Transverse colon (tissue), 4 donors: ENCODE results near the gene RBSN. TPM values are rescaled to one million over a fixed set of nuclear protein-coding genes. Genes with fewer than 3 reads are reported as not detected.

ENCODE experiments used
- DNase-seq: peaks from one replicate; pipeline ENCODE4 v3.0.0-alpha.2; 2019
- H3K27ac ChIP-seq, 4 donors: fragments of 200-600 bp; sonication (generic); 2 replicates each; pipeline ENCODE4 v1.5.1; 2016 to 2018; ENCODE audit warnings: inconsistent platforms in 4 of 4
- H3K27me3 ChIP-seq: fragments of 200-600 bp; sonication (generic); 2 replicates; pipeline ENCODE4 v1.5.1; 2017; ENCODE audit warnings: inconsistent platforms
- H3K36me3 ChIP-seq, 4 donors: fragments of 200-600 bp; sonication (generic); 2 replicates each; pipeline ENCODE4 v1.5.1; 2017 to 2019; ENCODE audit warnings: inconsistent platforms in 4 of 4
- H3K4me1 ChIP-seq, 4 donors: fragments of 200-600 bp; sonication (generic); 2 replicates each; pipeline ENCODE4 v1.5.1; 2017 to 2020; ENCODE audit warnings: inconsistent platforms in 4 of 4
- H3K4me3 ChIP-seq, 4 donors: fragments of 200-600 bp; sonication (generic); 1 replicate in 1 of 4; 2 replicates in 3 of 4; pipeline versions ENCODE4 v1.5.1 to v1.6.1; 2017 to 2019; ENCODE audit warnings: inconsistent platforms in 4 of 4
- H3K9me3 ChIP-seq, 2 donors: fragments of 200-600 bp; sonication (generic); 2 replicates each; pipeline ENCODE4 v1.5.1; 2017 to 2019; ENCODE audit warnings: inconsistent platforms in 2 of 2
- EP300 ChIP-seq: sonication (generic); formaldehyde crosslinking; IDR thresholded peaks from one replicate; pipeline ENCODE4 v1.6.1; 2017; ENCODE audit warnings: antibody characterized with exemption, low read depth
- POLR2A ChIP-seq: fragments of 450-650 bp; IDR thresholded peaks from one replicate; pipeline ENCODE4 v1.6.1; 2016; ENCODE audit warnings: antibody characterized with exemption, mild to moderate bottlenecking, moderate library complexity
- POLR2AphosphoS5 ChIP-seq, 3 donors: sonication (generic); formaldehyde crosslinking; IDR thresholded peaks; one replicate each; pipeline ENCODE4 v1.6.1; 2016; ENCODE audit warnings: antibody characterized with exemption in 3 of 3
- WGBS, 2 donors: methylation state at CpG; one replicate each; pipeline ENCODE4 v1.1.5; 2018; ENCODE audit warnings: low coverage in 1 of 2; 5-methylcytosine and 5-hydroxymethylcytosine counted together
- in situ Hi-C, 4 donors: fragments of 200-750 bp; cut with MboI; loops; one replicate each; pipeline versions ENCODE4 v1.15.0 to v1.15.1; 2017; ENCODE audit warnings: low sequenced_read_pairs in 3 of 4, low pct_ligation_motif_present in 1 of 4, low pct_unique_long_range_greater_than_20kb in 1 of 4
- intact Hi-C: fragments of 100-400 bp; cut with DNase I; formaldehyde crosslinking; loops from one replicate; pipeline ENCODE4 v1.15.1; 2023; ENCODE audit warnings: low total_unique reads
- total RNA-seq, 4 donors: library from RNA; depleted of rRNA; stranded (reverse); fragments of >200 nt; gene quantifications; one replicate each; pipeline ENCODE4 v1.1.0, GENCODE V29; 2016
- TF ChIP-seq, protein P1 (sequence below), 5 experiments: fragments of 200-600 bp in 3 of 5; fragments of 450-650 bp in 2 of 5; sonication (generic) in 3 of 5; IDR thresholded peaks; 1 replicate in 2 of 5; 2 replicates in 3 of 5; pipeline ENCODE4 v1.5.1; 2016 to 2017; ENCODE audit warnings: antibody characterized with exemption in 5 of 5, inconsistent platforms in 3 of 5, mild to moderate bottlenecking in 2 of 5, moderate library complexity in 1 of 5

RBSN gene
- total RNA-seq, 4 donors from 2014 or later, result 18.0 to 37.6 (median 24.0) TPM

DNA sequence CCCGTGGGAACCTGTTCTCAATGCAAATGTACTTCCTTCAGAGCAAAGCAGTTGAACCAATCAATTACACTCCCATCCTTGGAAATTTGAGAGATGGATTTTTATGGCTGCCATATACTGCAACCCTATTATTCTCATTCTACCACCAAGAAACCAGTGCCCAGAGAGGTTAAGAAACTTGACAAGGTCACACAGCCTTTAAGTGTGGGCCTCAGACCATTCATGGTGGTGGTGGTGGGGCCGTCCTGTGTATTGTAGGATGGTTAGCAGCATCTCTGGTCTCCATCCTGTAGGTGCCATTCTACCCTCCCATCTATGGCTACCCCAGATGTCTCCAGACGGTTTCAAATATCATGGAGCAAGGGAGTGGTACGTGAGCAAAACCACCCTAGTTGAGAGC, 23.4 kb upstream of the RBSN start:
- H3K27me3 ChIP-seq, result peaks cover 7% of the 10 kb centered on the region
- TF ChIP-seq POLR2AphosphoS5 (IDR thresholded peaks at IDR 0.05), result no peak
- no peak for TF ChIP-seq POLR2A
- TF ChIP-seq, protein P1, sequence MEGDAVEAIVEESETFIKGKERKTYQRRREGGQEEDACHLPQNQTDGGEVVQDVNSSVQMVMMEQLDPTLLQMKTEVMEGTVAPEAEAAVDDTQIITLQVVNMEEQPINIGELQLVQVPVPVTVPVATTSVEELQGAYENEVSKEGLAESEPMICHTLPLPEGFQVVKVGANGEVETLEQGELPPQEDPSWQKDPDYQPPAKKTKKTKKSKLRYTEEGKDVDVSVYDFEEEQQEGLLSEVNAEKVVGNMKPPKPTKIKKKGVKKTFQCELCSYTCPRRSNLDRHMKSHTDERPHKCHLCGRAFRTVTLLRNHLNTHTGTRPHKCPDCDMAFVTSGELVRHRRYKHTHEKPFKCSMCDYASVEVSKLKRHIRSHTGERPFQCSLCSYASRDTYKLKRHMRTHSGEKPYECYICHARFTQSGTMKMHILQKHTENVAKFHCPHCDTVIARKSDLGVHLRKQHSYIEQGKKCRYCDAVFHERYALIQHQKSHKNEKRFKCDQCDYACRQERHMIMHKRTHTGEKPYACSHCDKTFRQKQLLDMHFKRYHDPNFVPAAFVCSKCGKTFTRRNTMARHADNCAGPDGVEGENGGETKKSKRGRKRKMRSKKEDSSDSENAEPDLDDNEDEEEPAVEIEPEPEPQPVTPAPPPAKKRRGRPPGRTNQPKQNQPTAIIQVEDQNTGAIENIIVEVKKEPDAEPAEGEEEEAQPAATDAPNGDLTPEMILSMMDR (IDR thresholded peaks at IDR 0.05), result no peak
- TF ChIP-seq EP300, result no peak
- no peak overlapping the region for H3K4me3 ChIP-seq
- no peak overlapping the region for H3K27ac ChIP-seq
- intact Hi-C loops (no loop called here), in situ Hi-C loops (loop anchor here in 2 of 4 donors (25.0 kb wide), 2 partner anchors 290 to 440 kb away; no protein-coding TSS in a partner anchor)
- H3K4me1 ChIP-seq, result no peaks in the 10 kb centered on the region
- no peaks in the 10 kb centered on the region for H3K9me3 ChIP-seq
- 83 to 92% methylated on average over 2 to 4 of the region's 4 CpGs for WGBS, 2 donors
- H3K36me3 ChIP-seq, result no peaks in the 10 kb centered on the region
- no peak for DNase-seq

DNA sequence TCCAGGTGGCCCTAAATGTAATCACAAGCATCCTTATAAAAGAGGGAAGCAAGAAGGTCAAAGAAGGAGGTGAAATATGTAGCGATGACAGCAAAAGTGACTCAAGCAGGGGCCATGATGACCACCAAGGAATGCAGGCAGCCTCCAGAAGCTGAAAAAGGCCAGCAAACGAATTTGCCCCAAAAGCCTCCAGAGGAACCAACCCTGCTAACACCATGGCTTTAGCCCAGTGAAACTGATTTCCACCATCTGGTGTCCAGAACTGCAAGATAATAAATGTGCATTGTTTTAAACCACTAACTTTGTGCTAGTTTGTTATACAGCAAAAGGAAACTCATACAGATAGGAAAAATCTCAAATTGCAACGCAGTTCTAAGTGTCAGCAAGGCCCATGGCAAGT, 23.0 kb upstream of the RBSN start:
- Histone ChIP-seq H3K4me3 (no peak overlapping the region), H3K27ac (no peak overlapping the region), H3K27me3 (peaks cover 7% of the 10 kb centered on the region), H3K4me1 (no peaks in the 10 kb centered on the region), H3K36me3 (no peaks in the 10 kb centered on the region), H3K9me3 (no peaks in the 10 kb centered on the region)
- intact Hi-C loops, result no loop called here
- in situ Hi-C loops, result loop anchor here in 2 of 4 donors (25.0 kb wide), 2 partner anchors 290 to 440 kb away; no protein-coding TSS in a partner anchor
- DNase-seq, result no peak
- no peak for TF ChIP-seq EP300
- TF ChIP-seq POLR2AphosphoS5 (IDR thresholded peaks at IDR 0.05), result no peak
- no peak for TF ChIP-seq POLR2A
- TF ChIP-seq, protein P1 (IDR thresholded peaks at IDR 0.05), result no peak
- 43 to 74% methylated on average over 1 to 3 of the region's 3 CpGs for WGBS, 2 donors

DNA sequence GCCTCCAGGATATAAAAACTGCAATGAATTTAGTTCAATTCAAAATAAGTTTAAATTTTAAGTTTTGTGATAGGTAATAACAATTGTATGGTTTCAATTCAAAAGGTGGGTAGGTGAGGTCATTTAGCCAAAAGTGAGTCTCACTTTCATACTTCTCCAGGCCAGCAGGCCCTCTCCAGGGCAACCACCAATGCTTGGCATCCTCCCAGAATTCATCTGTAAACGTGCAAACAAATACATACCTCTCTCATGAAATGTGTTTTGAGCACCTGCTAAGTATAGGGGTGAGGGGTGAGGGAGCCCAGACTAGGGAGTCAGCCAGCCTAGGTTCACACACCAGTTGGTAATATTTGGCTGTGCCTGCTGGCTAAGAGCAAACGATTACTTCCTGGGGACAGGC, 22.0 kb upstream of the RBSN start:
- TF ChIP-seq, protein P1 (IDR thresholded peaks at IDR 0.05), result no peak
- TF ChIP-seq EP300 (no peak), POLR2A (no peak), POLR2AphosphoS5 (IDR thresholded peaks at IDR 0.05) (no peak)
- in situ Hi-C loops (loop anchor here in 2 of 4 donors (25.0 kb wide), 2 partner anchors 291 to 441 kb away; no protein-coding TSS in a partner anchor), intact Hi-C loops (no loop called here)
- H3K9me3 ChIP-seq, result no peaks in the 10 kb centered on the region
- H3K4me1 ChIP-seq, result no peaks in the 10 kb centered on the region
- WGBS, 2 donors, result 8 to 12% methylated on average over 2 of the region's 2 CpGs
- H3K27ac ChIP-seq, result no peak overlapping the region
- no peak overlapping the region for H3K4me3 ChIP-seq
- DNase-seq, result no peak
- H3K27me3 ChIP-seq, result peaks cover 7% of the 10 kb centered on the region
- no peaks in the 10 kb centered on the region for H3K36me3 ChIP-seq

DNA sequence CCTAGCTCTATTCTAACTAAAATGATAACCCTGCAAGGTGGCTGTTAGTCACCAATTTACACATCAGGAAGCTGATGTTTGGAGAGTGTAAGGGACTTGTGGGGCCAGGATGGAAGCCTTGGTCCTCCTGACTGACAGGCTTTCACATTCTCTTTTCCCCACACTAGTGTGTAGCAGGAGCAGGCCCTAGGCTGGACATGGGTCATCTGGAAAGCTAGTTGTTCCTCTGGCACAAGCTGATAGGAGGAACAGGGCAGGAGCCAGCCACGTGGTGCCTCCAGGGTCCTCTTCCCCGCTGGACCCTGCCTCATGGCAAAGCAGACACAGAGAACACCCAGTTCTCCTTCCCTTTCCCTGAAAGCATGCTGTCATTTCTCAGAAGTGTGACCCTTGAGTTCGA, 18.1 kb upstream of the RBSN start:
- Histone ChIP-seq H3K4me3 (no peak overlapping the region), H3K4me1 (no peaks in the 10 kb centered on the region), H3K27me3 (peaks cover 7% of the 10 kb centered on the region), H3K36me3 (no peaks in the 10 kb centered on the region), H3K9me3 (no peaks in the 10 kb centered on the region), H3K27ac (no peak overlapping the region)
- TF ChIP-seq EP300, result no peak
- TF ChIP-seq, protein P1 (IDR thresholded peaks at IDR 0.05), result no peak
- TF ChIP-seq POLR2A, result no peak
- no peak for TF ChIP-seq POLR2AphosphoS5 (IDR thresholded peaks at IDR 0.05)
- no peak for DNase-seq
- in situ Hi-C loops (loop anchor here in 2 of 4 donors (25.0 kb wide), 2 partner anchors 295 to 445 kb away; no protein-coding TSS in a partner anchor), intact Hi-C loops (no loop called here)
- 90% methylated on average over 3 of the region's 3 CpGs; no CpG with 5 or more reads in 1 of the 2 donors for WGBS, 2 donors
